B cell (primary cell): Measurements from ENCODE around the gene ZNF148.

Experiments used
- CTCF ChIP-seq: fragments of 200-600 bp; IDR thresholded peaks from one replicate; pipeline ENCODE4 v1.8.0; 2022; ENCODE audit warnings: antibody characterized with exemption, mild to moderate bottlenecking
- EZH2 ChIP-seq: IDR thresholded peaks from 2 replicates; pipeline ENCODE4 v1.6.1; 2012; ENCODE audit warnings: borderline replicate concordance, low read depth, mild to moderate bottlenecking, moderate library complexity, low read length; ENCODE audit not compliant: insufficient read depth, poor library complexity, severe bottlenecking

GRCh38 chr3:125331243-125331642, 43.9 kb downstream of the ZNF148 start:
- TF ChIP-seq CTCF (no peak), EZH2 (no peak)
